Testis (tissue), 2 donors: Measurements from ENCODE around the gene ENTPD5.

Experiments used
- POLR2A ChIP-seq: fragments of 450-650 bp; IDR thresholded peaks from one replicate; pipeline ENCODE4 v1.6.1; 2017; ENCODE audit warnings: antibody characterized with exemption, mild to moderate bottlenecking, moderate library complexity
- TF ChIP-seq, protein P1 (sequence below), 3 experiments: fragments of 450-650 bp in 2 of 3; fragments of 200-600 bp in 1 of 3; sonication (generic) in 1 of 3; IDR thresholded peaks; one replicate each; pipeline ENCODE4 v1.5.1; 2016 to 2019; ENCODE audit warnings: antibody characterized with exemption in 3 of 3, mild to moderate bottlenecking in 2 of 3, moderate library complexity in 1 of 3

DNA sequence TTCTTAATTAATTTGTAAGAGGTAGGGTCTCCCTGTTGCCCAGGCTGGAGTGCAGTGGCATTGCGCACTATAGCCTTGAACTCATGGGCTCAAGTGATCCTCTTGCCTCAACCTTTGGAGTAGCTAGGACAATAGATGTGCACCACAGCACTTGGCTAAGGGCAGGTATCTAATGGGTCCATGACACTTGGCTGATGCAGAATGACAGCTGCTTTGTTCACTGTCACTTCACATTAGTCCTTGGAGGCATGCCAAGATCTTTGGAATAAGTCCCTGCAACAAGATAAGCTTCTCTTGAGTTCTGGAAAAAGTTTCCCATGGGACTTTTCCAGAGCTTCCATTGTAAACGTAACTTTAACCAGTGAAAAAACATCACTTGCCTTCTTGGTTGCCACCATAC, 45.6 kb downstream of the ENTPD5 start:
- TF ChIP-seq, protein P1, sequence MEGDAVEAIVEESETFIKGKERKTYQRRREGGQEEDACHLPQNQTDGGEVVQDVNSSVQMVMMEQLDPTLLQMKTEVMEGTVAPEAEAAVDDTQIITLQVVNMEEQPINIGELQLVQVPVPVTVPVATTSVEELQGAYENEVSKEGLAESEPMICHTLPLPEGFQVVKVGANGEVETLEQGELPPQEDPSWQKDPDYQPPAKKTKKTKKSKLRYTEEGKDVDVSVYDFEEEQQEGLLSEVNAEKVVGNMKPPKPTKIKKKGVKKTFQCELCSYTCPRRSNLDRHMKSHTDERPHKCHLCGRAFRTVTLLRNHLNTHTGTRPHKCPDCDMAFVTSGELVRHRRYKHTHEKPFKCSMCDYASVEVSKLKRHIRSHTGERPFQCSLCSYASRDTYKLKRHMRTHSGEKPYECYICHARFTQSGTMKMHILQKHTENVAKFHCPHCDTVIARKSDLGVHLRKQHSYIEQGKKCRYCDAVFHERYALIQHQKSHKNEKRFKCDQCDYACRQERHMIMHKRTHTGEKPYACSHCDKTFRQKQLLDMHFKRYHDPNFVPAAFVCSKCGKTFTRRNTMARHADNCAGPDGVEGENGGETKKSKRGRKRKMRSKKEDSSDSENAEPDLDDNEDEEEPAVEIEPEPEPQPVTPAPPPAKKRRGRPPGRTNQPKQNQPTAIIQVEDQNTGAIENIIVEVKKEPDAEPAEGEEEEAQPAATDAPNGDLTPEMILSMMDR (IDR thresholded peaks at IDR 0.05) = no peak
- no peak for TF ChIP-seq POLR2A
